Stimulated activated CD8-positive, alpha-beta memory T cell treated with anti-CD3 and anti-CD28 coated beads, Interleukin-4, amount 100 ng/mL, for 48 hours (primary cell): ENCODE results near the gene PVALEF.
"Not testable (repeated sequence)": the region's sequence is repeated elsewhere in the genome, so short reads cannot be mapped to it uniquely, and the experiment has no call there.

Source experiments
- DNase-seq: peaks from one replicate; pipeline ENCODE4 v3.0.0-alpha.2; 2020

PVALEF gene

DNA sequence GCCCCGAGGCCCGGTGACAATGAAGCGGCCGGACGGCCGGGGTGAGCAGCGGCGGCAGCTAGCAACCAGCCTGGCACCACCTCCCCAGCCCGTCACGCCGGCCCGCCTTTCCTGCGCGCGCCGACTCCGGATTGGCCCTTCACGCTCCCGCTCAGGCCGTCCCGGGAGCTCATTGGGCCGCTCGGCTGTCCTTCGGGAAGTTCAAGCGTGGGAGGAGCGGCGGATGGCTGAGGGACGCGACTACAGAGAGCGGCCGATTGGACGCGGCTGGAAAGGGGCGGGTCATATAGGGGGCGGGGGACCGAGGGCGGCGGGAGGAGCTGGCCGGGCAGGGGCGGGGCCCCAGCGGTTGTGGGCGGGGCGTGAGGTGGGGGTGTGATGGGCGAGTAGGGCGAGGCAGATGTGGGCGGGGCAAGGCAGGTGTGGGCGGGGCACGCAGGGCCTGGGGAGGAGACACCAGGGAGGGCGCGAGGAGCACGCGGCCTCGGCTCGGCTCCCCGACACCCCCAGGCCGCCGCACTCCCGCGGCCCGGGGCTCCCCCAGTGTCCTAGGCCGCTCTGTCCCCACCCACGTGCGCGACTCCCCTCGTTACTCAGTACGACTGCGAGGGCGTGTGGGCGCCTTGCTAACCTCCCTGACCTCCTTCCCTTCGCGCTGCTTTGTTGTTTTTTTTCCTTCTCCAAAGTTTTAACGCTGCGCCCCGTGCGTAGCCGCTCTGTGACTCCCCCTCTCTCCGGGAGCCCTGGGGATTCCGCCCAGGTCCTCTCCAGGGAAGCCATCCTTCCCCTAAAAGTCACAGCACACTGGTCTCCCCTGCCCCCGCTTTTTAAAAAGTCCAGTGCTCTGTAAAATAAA lies 57.8 kb downstream of the PVALEF start, which contains the start of gene CEP131:
Gene CEP131, minus strand, starts transcription at position 60 of the 856 bp plus-strand sequence. CDS start 2,909 bp downstream, outside the sequence.
- DNase-seq: peak; percentile 100

DNA sequence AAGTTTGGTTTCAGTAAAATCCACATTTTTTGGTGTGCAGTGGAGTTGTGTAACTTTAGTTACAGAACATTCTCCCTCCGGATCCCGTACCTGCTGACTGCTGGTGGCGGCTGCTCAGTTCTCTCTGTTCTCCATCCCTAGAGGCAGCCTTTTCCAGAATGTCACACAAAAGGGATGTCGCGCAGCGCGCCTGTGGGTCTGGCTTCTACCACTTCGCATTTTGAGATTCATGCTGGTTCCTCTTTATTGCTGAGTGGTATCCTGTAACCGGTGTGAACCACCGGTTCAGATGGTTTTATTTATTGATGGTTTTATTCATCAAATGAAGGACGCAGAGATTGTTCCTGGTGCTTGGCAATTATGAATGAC lies 58.4 kb downstream of the PVALEF start:
- DNase-seq: no peak

GRCh38 chr17:81227630-81228029 lies 62.3 kb downstream of the PVALEF start:
- not testable (repeated sequence) for DNase-seq

DNA sequence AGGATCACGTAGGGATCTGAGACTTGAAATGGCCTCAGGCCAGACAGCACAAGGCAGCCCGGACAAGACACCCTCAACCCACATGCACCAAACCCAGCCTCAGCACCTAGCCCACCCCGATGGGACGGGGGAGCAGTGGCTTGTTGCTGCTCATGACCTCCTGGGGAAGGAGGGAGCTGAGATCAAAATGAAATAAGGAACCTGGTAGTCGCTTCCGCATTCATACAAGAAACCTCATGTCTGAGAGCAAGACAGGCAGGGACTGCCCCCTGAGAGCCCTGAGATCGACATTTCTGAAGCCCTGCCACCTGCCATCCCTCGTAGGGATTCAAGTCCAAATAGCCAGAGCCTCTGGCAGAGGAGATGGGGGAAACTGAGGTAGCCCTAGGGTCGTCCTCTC lies 63.1 kb downstream of the PVALEF start:
- DNase-seq: no peak

DNA sequence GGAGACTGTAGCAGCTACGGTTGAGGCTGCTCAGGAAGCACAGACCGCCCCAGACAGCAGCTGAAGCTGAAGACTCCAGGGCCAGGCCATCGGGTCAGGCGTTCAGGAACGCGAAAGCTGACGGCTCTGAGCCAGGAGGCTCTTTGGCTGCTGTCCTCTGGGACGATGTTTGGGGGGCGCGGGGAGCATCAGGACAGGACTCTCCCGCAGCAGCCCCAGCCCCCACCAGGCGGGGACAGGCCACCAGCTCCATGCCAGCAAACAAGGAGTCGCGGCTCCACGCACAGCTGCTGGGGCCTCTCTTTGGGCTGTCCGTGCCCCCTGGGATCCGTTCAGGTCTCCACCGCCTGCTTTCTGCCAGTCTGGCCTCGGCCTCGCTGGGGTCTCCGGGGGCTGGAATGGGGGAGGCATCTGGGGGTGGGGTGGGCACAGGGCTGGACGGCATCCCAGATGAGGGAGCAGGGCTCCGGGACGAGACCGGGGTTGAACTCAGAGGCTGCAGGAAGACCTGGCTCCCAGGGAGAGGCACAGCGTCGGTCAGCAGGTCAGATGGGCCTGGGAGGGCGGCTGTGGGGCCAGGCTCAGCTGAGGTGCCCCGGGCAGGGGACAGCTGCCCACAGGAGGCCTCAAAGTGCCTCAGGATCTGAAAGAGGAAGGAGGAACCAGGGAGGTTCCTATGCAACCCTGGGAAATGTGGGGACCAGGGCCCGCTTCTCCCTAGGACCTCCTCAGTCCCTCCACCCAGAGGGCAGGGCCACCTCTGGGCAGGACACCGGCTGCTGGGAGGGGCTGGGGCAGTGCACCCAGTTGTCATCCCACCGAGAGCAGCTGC lies 63.7 kb downstream of the PVALEF start:
- DNase-seq: no peak

DNA sequence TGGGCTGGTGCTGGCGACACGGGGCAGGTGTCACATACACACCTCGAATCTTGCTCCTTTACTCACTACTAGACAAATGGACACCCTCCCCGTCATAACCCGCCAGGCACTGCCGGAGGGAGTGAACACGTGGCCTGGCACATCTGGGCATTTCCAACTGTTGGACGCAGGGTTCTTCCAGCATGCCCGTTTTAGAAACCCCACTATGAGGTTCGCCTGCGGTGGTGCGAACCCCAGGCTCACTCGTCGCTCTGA lies 64.3 kb downstream of the PVALEF start:
- DNase-seq: no peak

GRCh38 chr17:81230043-81230820 lies 64.9 kb downstream of the PVALEF start:
- DNase-seq: peak; percentile 42

- no peak for DNase-seq
Observed at GRCh38 chr17:81231121-81231645, 65.9 kb downstream of the PVALEF start.

GRCh38 chr17:81231766-81232581 lies 66.7 kb downstream of the PVALEF start:
- no peak for DNase-seq
